Measurements from ENCODE around the gene FAT1.

Gene FAT1

GRCh38 chr4:186593587-186593973 is 130.1 kb downstream of the FAT1 start:
- no peaks in the 10 kb centered on the region for H3K4me1 ChIP-seq
- no peaks in the 10 kb centered on the region for H3K9me3 ChIP-seq
- peaks cover 5% of the 10 kb centered on the region; the same call in 1 of the 2 replicates for H3K27me3 ChIP-seq
- DNase-seq = no peak
- no peak for TF ChIP-seq CTCF (IDR thresholded peaks at IDR 0.05; ENCODE audit: low read depth, low read length)
- H3K36me3 ChIP-seq = no peaks in the 10 kb centered on the region
- no peak overlapping the region for H3K4me3 ChIP-seq (ENCODE audit: low read depth, low read length)

GRCh38 chr4:186592966-186593586 is 130.6 kb downstream of the FAT1 start:
- DNase-seq = no peak
- Histone ChIP-seq H3K9me3 (no peaks in the 10 kb centered on the region), H3K4me3 (ENCODE audit: low read depth, low read length) (no peak overlapping the region), H3K4me1 (no peaks in the 10 kb centered on the region), H3K36me3 (no peaks in the 10 kb centered on the region), H3K27me3 (peaks cover 5% of the 10 kb centered on the region; the same call in 1 of the 2 replicates)
- no peak for TF ChIP-seq CTCF (IDR thresholded peaks at IDR 0.05; ENCODE audit: low read depth, low read length)

- TF ChIP-seq CTCF (IDR thresholded peaks at IDR 0.05; ENCODE audit: low read depth, low read length) = no peak
- Histone ChIP-seq H3K4me1 (no peaks in the 10 kb centered on the region), H3K4me3 (ENCODE audit: low read depth, low read length) (no peak overlapping the region), H3K9me3 (no peaks in the 10 kb centered on the region), H3K27me3 (peaks cover 5% of the 10 kb centered on the region; the same call in 1 of the 2 replicates), H3K36me3 (no peaks in the 10 kb centered on the region)
- DNase-seq = no peak
Observed at GRCh38 chr4:186592445-186592844, 131.2 kb downstream of the FAT1 start.

- Histone ChIP-seq H3K9me3 (no peaks in the 10 kb centered on the region), H3K4me3 (ENCODE audit: low read depth, low read length) (no peak overlapping the region), H3K36me3 (no peaks in the 10 kb centered on the region), H3K4me1 (no peaks in the 10 kb centered on the region), H3K27me3 (peaks cover 5% of the 10 kb centered on the region; the same call in 1 of the 2 replicates)
- no peak for DNase-seq
- TF ChIP-seq CTCF (IDR thresholded peaks at IDR 0.05; ENCODE audit: low read depth, low read length) = no peak
Observed at GRCh38 chr4:186591651-186592050, 132.0 kb downstream of the FAT1 start.

GRCh38 chr4:186588503-186588902 is 135.2 kb downstream of the FAT1 start:
- no peak for TF ChIP-seq CTCF (IDR thresholded peaks at IDR 0.05; ENCODE audit: low read depth, low read length)
- Histone ChIP-seq H3K4me3 (ENCODE audit: low read depth, low read length) (no peak overlapping the region), H3K36me3 (no peaks in the 10 kb centered on the region), H3K4me1 (no peaks in the 10 kb centered on the region), H3K9me3 (no peaks in the 10 kb centered on the region), H3K27me3 (peaks cover 5% of the 10 kb centered on the region; the same call in 1 of the 2 replicates)
- no peak for DNase-seq

GRCh38 chr4:186587416-186588018 is 136.1 kb downstream of the FAT1 start:
- DNase-seq = peak; percentile 73
- H3K4me1 ChIP-seq = no peaks in the 10 kb centered on the region
- H3K36me3 ChIP-seq = no peaks in the 10 kb centered on the region
- no peaks in the 10 kb centered on the region for H3K9me3 ChIP-seq
- H3K27me3 ChIP-seq = peaks cover 5% of the 10 kb centered on the region; the same call in 1 of the 2 replicates
- no peak overlapping the region for H3K4me3 ChIP-seq (ENCODE audit: low read depth, low read length)
- peak; percentile 92 for TF ChIP-seq CTCF (IDR thresholded peaks at IDR 0.05; ENCODE audit: low read depth, low read length)
